A549 (cell line): ENCODE measurements around the gene CENPV. TPM values are rescaled to one million over a fixed set of nuclear protein-coding genes. Genes with fewer than 3 reads are reported as not detected.

Experiments used
- ATAC-seq, 2 experiments: fragments of 200-7000 bp in 1 of 2; fragments of >200 bp in 1 of 2; cut with Nextera tagmentation in 1 of 2; cut with Tn5 transposase in 1 of 2; 3 replicates each; pipeline versions ENCODE4 v1.8.0 to v1.9.1; 2018 to 2020; ENCODE audit warnings: mild to moderate bottlenecking in 1 of 2, moderate library complexity in 1 of 2
- CTCF ChIA-PET: fragments of 300-600 bp; sonication (Branson Sonifier 250); formaldehyde crosslinking; extraction: SDS; loops from one replicate; lab custom pipeline; 2021; ENCODE audit warnings: antibody characterized with exemption, inconsistent platforms; lab: Yijun Ruan, JAX
- POLR2A ChIA-PET: fragments of 350-600 bp; formaldehyde crosslinking; extraction: SDS; loops from one replicate; lab custom pipeline; 2021; ENCODE audit warnings: antibody characterized with exemption, inconsistent platforms; lab: Yijun Ruan, JAX
- DNase-seq, 2 experiments: peaks; one replicate each; pipeline versions ENCODE4 v3.0.0 to v3.0.0-alpha.2; 2011 to 2016; ENCODE audit warnings: low read depth in 1 of 2, low spot score in 1 of 2
- FAIRE-seq: peaks from 2 replicates; lab custom pipeline; 2011; peaks lifted over from hg19 to GRCh38; lab: Jason Lieb, UNC
- H3K27ac ChIP-seq, 2 experiments: fragments of >200 bp; sonication (Bioruptor Twin); formaldehyde crosslinking; 3 replicates each; pipeline ENCODE4 v1.5.1; 2016 to 2017
- H3K4me1 ChIP-seq: fragments of >200 bp; sonication (Bioruptor Twin); formaldehyde crosslinking; 3 replicates; pipeline ENCODE4 v1.6.1; 2016
- H3K4me2 ChIP-seq: fragments of >200 bp; sonication (Bioruptor Twin); formaldehyde crosslinking; 3 replicates; pipeline ENCODE4 v1.6.1; 2016
- H3K4me3 ChIP-seq: fragments of >200 bp; sonication (Bioruptor Twin); formaldehyde crosslinking; 3 replicates; pipeline ENCODE4 v1.5.1; 2016
- H3K9me3 ChIP-seq: fragments of >200 bp; sonication (Bioruptor Twin); formaldehyde crosslinking; 3 replicates; pipeline ENCODE4 v1.6.1; 2016
- ATOH8 ChIP-seq: fragments of 250-450 bp; sonication (Bioruptor Pico); IDR thresholded peaks from 2 replicates; pipeline ENCODE4 v1.5.0; 2020; ENCODE audit warnings: low read depth, mild to moderate bottlenecking, moderate library complexity
- BCL3 ChIP-seq: fragments of >200 bp; sonication (Bioruptor Twin); formaldehyde crosslinking; IDR thresholded peaks from 3 replicates; pipeline ENCODE4 v1.6.1; 2016
- CBX8 ChIP-seq: fragments of 200-600 bp; sonication (generic); IDR thresholded peaks from 2 replicates; pipeline ENCODE4 v1.6.1; 2016
- CEBPB ChIP-seq, 2 experiments: fragments of >200 bp in 1 of 2; sonication (Bioruptor Twin) in 1 of 2; formaldehyde crosslinking in 1 of 2; IDR thresholded peaks; 2 replicates each; pipeline ENCODE4 v1.6.1; 2012 to 2016
- E2F6 ChIP-seq: IDR thresholded peaks from 2 replicates; pipeline ENCODE4 v1.6.1; 2012; ENCODE audit warnings: low read depth, borderline replicate concordance
- EHF ChIP-seq: fragments of 250-450 bp; sonication (Bioruptor Pico); IDR thresholded peaks from 2 replicates; pipeline ENCODE4 v1.5.0; 2020; ENCODE audit warnings: mild to moderate bottlenecking
- EHMT2 ChIP-seq: fragments of 200-600 bp; sonication (generic); IDR thresholded peaks from 2 replicates; pipeline ENCODE4 v1.6.1; 2016; ENCODE audit warnings: antibody characterized with exemption, low read depth, mild to moderate bottlenecking, moderate library complexity
- ESRRA ChIP-seq: fragments of 150-350 bp; IDR thresholded peaks from 2 replicates; pipeline ENCODE4 v1.6.1; 2014; ENCODE audit warnings: mild to moderate bottlenecking, low read length, borderline replicate concordance
- FOSB ChIP-seq: fragments of 250-450 bp; sonication (Bioruptor Pico); IDR thresholded peaks from 2 replicates; pipeline ENCODE4 v1.5.0; 2020; ENCODE audit warnings: mild to moderate bottlenecking, moderate library complexity
- HES2 ChIP-seq: fragments of >200 bp; sonication (Bioruptor Twin); formaldehyde crosslinking; IDR thresholded peaks from 2 replicates; pipeline ENCODE4 v1.6.1; 2016
- HMGXB4 ChIP-seq: fragments of 250-450 bp; sonication (Bioruptor Pico); IDR thresholded peaks from 2 replicates; pipeline ENCODE4 v1.5.0; 2021; ENCODE audit warnings: mild to moderate bottlenecking, moderate library complexity, borderline replicate concordance
- JUNB ChIP-seq: fragments of >200 bp; sonication (Bioruptor Twin); formaldehyde crosslinking; IDR thresholded peaks from 2 replicates; pipeline ENCODE4 v1.6.1; 2016
- MAZ ChIP-seq: fragments of 150-350 bp; IDR thresholded peaks from 2 replicates; pipeline ENCODE4 v1.6.1; 2014; ENCODE audit warnings: antibody characterized with exemption, low read depth, low read length, borderline replicate concordance
- NPAS2 ChIP-seq: fragments of 250-450 bp; sonication (Bioruptor Pico); IDR thresholded peaks from 2 replicates; pipeline ENCODE4 v1.8.0; 2022; ENCODE audit warnings: mild to moderate bottlenecking, moderate library complexity, borderline replicate concordance
- PHF8 ChIP-seq: fragments of 200-600 bp; sonication (generic); IDR thresholded peaks from 2 replicates; pipeline ENCODE4 v1.6.1; 2016; ENCODE audit warnings: low read depth, mild to moderate bottlenecking, antibody characterized with exemption, moderate library complexity, borderline replicate concordance
- REST ChIP-seq: fragments of 200-600 bp; sonication (generic); IDR thresholded peaks from 2 replicates; pipeline ENCODE4 v1.6.1; 2016; ENCODE audit warnings: antibody characterized with exemption, mild to moderate bottlenecking, moderate library complexity
- SMC3 ChIP-seq: fragments of >200 bp; sonication (Bioruptor Twin); formaldehyde crosslinking; IDR thresholded peaks from 3 replicates; pipeline ENCODE4 v1.6.1; 2018; ENCODE audit warnings: inconsistent platforms
- TFCP2L1 ChIP-seq: fragments of 250-450 bp; sonication (Bioruptor Pico); IDR thresholded peaks from 2 replicates; pipeline ENCODE4 v1.5.0; 2021; ENCODE audit warnings: mild to moderate bottlenecking
- ZC3H11A ChIP-seq: fragments of 450-650 bp; IDR thresholded peaks from 2 replicates; pipeline ENCODE4 v1.6.1; 2014; ENCODE audit warnings: antibody characterized with exemption, mild to moderate bottlenecking
- ZFP36 ChIP-seq: fragments of 450-650 bp; IDR thresholded peaks from 2 replicates; pipeline ENCODE4 v1.6.1; 2014; ENCODE audit warnings: borderline replicate concordance; ENCODE audit not compliant: partially characterized antibody
- WGBS: methylation state at CpG from one replicate; pipeline ENCODE4 v1.1.6; 2017; ENCODE audit errors: missing lambda C conversion rate; 5-methylcytosine and 5-hydroxymethylcytosine counted together
- polyA plus RNA-seq, 4 experiments: library from polyadenylated mRNA; depleted of rRNA in 3 of 4; stranded (reverse); fragments of >200 nt; fragmentation: RNase III in 1 of 4; extraction: RNeasy Plus Mini Kit Qiagen cat#74134 plus additional on column Dnase treatment in 1 of 4; gene quantifications; 2 replicates in 3 of 4; 3 replicates in 1 of 4; pipeline ENCODE4 v1.2.3, GENCODE V29; 2011 to 2017

Gene CENPV
- polyA plus RNA-seq, 2 of the 4 experiments (the other 2 are of a cell fraction) = 112 to 202 TPM

GRCh38 chr17:16339959-16340358, 13.3 kb downstream of the CENPV start (continued):
- TF ChIP-seq HMGXB4 (CRISPR knock-in tag) (no peak), ESRRA (no peak), FOSB (CRISPR knock-in tag) (no peak), E2F6 (peak; percentile 42; the same call in 1 of the 2 replicates), REST (no peak), EHMT2 (no peak), MAZ (no peak), ZC3H11A (no peak), BCL3 (0 out of 3 replicates have a peak, but pooled peaks have one; percentile 39), TFCP2L1 (CRISPR knock-in tag) (no peak), ATOH8 (CRISPR knock-in tag) (no peak), CEBPB (IDR thresholded peaks at IDR 0.05) (peak; percentile 29 to 74; a peak in 2 of 4 replicates), EHF (no peak), PHF8 (no peak), JUNB (peak; percentile 57; the same call in 1 of the 2 replicates), CBX8 (no peak)
- TF ChIP-seq, all 56 proteins: peak for 9

GRCh38 chr17:16339402-16339801, 13.9 kb downstream of the CENPV start:
- no peak overlapping the region for H3K4me3 ChIP-seq
- TF ChIP-seq HES2 (no peak), NPAS2 (CRISPR knock-in tag) (no peak), ZFP36 (no peak), SMC3 (no peak), CBX8 (no peak), EHMT2 (no peak)
- peaks cover 7% of the 10 kb centered on the region; the same call in 2 of the 3 replicates for H3K9me3 ChIP-seq
- FAIRE-seq = no peak
- H3K27ac ChIP-seq = peak overlapping the region in 1 of 2 experiments; percentile 75; a peak in 3 of 6 replicates
- POLR2A ChIA-PET = interaction anchor here (0.7 to 1.1 kb wide), 2 partner anchors 8 to 38 kb away, joined by 3 to 4 read pairs; no protein-coding TSS in a partner anchor
- H3K4me1 ChIP-seq = peaks cover 13% of the 10 kb centered on the region
- WGBS = 95% methylated on average over 1 of the region's 1 CpG
- DNase-seq = no peak
- CTCF ChIA-PET = interaction anchor here (0.6 to 10.4 kb wide), 7 partner anchors 10 to 182 kb away, joined by 3 to 85 read pairs (median 10); partner anchors contain the start of gene CENPV
- H3K4me2 ChIP-seq = no peak overlapping the region
- no peak for ATAC-seq
